Epithelial cell of esophagus (primary cell): ENCODE results near the gene RERE.

Experiments used
- DNase-seq: peaks from one replicate; pipeline ENCODE4 v3.0.0; 2010; ENCODE audit warnings: low read depth
- H3K4me3 ChIP-seq: 2 replicates; pipeline ENCODE4 v1.5.1; 2011; ENCODE audit warnings: mild to moderate bottlenecking, low read length, control low read depth
- CTCF ChIP-seq: IDR thresholded peaks from 2 replicates; pipeline ENCODE4 v1.5.1; 2011; ENCODE audit warnings: low read depth, mild to moderate bottlenecking, low read length, control low read depth, inconsistent platforms; ENCODE audit not compliant: insufficient read depth; ENCODE audit errors: missing control alignments

RERE gene

GRCh38 chr1:8422510-8423268 is 394.8 kb downstream of the RERE start:
- DNase-seq = no peak
- no peak for TF ChIP-seq CTCF
- H3K4me3 ChIP-seq = peak overlapping the region; percentile 65

GRCh38 chr1:8421721-8422120 is 395.7 kb downstream of the RERE start:
- TF ChIP-seq CTCF = no peak
- no peak overlapping the region for H3K4me3 ChIP-seq
- DNase-seq = no peak

- H3K4me3 ChIP-seq = no peak overlapping the region
- no peak for TF ChIP-seq CTCF
- DNase-seq = no peak
These were observed 397.1 kb downstream of the RERE start for GRCh38 chr1:8420318-8420717.

- H3K4me3 ChIP-seq = no peak overlapping the region
- TF ChIP-seq CTCF = no peak
- no peak for DNase-seq
These were observed 397.6 kb downstream of the RERE start for GRCh38 chr1:8419861-8420260.

GRCh38 chr1:8419172-8419571 is 398.3 kb downstream of the RERE start:
- no peak for DNase-seq
- TF ChIP-seq CTCF = no peak
- H3K4me3 ChIP-seq = no peak overlapping the region

- DNase-seq = no peak
- H3K4me3 ChIP-seq = no peak overlapping the region
- TF ChIP-seq CTCF = no peak
These were observed 399.1 kb downstream of the RERE start for GRCh38 chr1:8418301-8418700.

GRCh38 chr1:8417625-8418024 is 399.8 kb downstream of the RERE start:
- no peak for TF ChIP-seq CTCF
- H3K4me3 ChIP-seq = no peak overlapping the region
- no peak for DNase-seq
